Measurements from ENCODE around the gene CASK.

Gene CASK

DNA sequence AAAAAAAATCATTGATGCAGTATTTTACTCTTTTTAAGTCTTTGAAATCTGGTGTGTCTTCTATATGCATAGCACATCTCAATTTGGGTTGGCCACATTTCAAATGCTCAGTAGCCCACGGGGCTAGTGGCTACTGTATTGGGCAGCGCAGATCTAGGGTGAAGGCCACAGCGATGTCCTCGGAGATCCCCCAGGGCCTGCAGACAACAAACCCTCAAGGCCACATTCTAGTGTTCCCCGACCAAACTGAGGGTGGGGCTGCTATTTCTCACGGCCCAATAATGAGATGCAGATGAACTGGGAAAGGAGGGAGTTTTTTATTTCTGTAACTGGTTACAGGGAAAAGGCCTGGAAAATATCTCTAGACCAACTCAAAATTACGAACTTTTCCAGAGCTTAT is 452.6 kb downstream of the CASK start:
- TF ChIP-seq, protein P1, sequence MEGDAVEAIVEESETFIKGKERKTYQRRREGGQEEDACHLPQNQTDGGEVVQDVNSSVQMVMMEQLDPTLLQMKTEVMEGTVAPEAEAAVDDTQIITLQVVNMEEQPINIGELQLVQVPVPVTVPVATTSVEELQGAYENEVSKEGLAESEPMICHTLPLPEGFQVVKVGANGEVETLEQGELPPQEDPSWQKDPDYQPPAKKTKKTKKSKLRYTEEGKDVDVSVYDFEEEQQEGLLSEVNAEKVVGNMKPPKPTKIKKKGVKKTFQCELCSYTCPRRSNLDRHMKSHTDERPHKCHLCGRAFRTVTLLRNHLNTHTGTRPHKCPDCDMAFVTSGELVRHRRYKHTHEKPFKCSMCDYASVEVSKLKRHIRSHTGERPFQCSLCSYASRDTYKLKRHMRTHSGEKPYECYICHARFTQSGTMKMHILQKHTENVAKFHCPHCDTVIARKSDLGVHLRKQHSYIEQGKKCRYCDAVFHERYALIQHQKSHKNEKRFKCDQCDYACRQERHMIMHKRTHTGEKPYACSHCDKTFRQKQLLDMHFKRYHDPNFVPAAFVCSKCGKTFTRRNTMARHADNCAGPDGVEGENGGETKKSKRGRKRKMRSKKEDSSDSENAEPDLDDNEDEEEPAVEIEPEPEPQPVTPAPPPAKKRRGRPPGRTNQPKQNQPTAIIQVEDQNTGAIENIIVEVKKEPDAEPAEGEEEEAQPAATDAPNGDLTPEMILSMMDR (IDR thresholded peaks at IDR 0.05; ENCODE audit: insufficient read depth, low read depth, low read length, missing control alignments): no peak
- no peak for DNase-seq (ENCODE audit: low read depth)

GRCh38 chrX:41468647-41469323 is 454.6 kb downstream of the CASK start:
- no peak for DNase-seq (ENCODE audit: low read depth)

More for the DNA sequence above, 452.6 kb downstream of the CASK start:
- H3K4me3 ChIP-seq (ENCODE audit: low read length): no peak overlapping the region

More at GRCh38 chrX:41468647-41469323, 454.6 kb downstream of the CASK start:
- H3K4me3 ChIP-seq (ENCODE audit: low read length): no peak overlapping the region
- TF ChIP-seq, protein P1 (IDR thresholded peaks at IDR 0.05; ENCODE audit: insufficient read depth, low read depth, low read length, missing control alignments): no peak
